ENCODE data around the gene MAPKBP1. TPM values are rescaled to one million over a fixed set of nuclear protein-coding genes. Genes with fewer than 3 reads are reported as not detected.

The MAPKBP1 gene
- total and polyA plus RNA-seq, 2 of the 13 experiments (the other 11 are each of a cell fraction or from before 2014, with no cell fraction given) = 3.0 to 7.3 TPM

GRCh38 chr15:41774062-41774881, at the start of gene MAPKBP1 (continued):
- TF ChIP-seq, protein P1, sequence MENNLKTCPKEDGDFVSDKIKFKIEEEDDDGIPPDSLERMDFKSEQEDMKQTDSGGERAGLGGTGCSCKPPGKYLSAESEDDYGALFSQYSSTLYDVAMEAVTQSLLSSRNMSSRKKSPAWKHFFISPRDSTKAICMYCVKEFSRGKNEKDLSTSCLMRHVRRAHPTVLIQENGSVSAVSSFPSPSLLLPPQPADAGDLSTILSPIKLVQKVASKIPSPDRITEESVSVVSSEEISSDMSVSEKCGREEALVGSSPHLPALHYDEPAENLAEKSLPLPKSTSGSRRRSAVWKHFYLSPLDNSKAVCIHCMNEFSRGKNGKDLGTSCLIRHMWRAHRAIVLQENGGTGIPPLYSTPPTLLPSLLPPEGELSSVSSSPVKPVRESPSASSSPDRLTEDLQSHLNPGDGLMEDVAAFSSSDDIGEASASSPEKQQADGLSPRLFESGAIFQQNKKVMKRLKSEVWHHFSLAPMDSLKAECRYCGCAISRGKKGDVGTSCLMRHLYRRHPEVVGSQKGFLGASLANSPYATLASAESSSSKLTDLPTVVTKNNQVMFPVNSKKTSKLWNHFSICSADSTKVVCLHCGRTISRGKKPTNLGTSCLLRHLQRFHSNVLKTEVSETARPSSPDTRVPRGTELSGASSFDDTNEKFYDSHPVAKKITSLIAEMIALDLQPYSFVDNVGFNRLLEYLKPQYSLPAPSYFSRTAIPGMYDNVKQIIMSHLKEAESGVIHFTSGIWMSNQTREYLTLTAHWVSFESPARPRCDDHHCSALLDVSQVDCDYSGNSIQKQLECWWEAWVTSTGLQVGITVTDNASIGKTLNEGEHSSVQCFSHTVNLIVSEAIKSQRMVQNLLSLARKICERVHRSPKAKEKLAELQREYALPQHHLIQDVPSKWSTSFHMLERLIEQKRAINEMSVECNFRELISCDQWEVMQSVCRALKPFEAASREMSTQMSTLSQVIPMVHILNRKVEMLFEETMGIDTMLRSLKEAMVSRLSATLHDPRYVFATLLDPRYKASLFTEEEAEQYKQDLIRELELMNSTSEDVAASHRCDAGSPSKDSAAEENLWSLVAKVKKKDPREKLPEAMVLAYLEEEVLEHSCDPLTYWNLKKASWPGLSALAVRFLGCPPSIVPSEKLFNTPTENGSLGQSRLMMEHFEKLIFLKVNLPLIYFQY (CRISPR knock-in tag; IDR thresholded peaks at IDR 0.05; ENCODE audit: borderline replicate concordance) = peak; percentile 62; the same call in 1 of the 2 replicates
- TF ChIP-seq JUN (CRISPR knock-in tag; IDR thresholded peaks at IDR 0.05) (no peak; the same call in 1 of the 2 replicates), CHD4 (IDR thresholded peaks at IDR 0.05; ENCODE audit: borderline replicate concordance, low read length) (no peak), ZNF549 (CRISPR knock-in tag; IDR thresholded peaks at IDR 0.05) (no peak), HNRNPUL1 (IDR thresholded peaks at IDR 0.05; ENCODE audit: low read depth, low read length) (peak; percentile 68; the same call in 1 of the 2 replicates), ZNF556 (CRISPR knock-in tag; IDR thresholded peaks at IDR 0.05; ENCODE audit: borderline replicate concordance) (peak; percentile 99), TGIF2 (CRISPR knock-in tag; IDR thresholded peaks at IDR 0.05) (peak; percentile 86), GTF3A (CRISPR knock-in tag; conservative IDR thresholded peaks at IDR 0.05) (peak; percentile 91; the same call in 1 of the 2 replicates), PAX8 (CRISPR knock-in tag; IDR thresholded peaks at IDR 0.05; ENCODE audit: borderline replicate concordance) (no peak), ARNT2 (CRISPR knock-in tag; IDR thresholded peaks at IDR 0.05; ENCODE audit: low read depth) (peak; percentile 96), HOXD1 (CRISPR knock-in tag; IDR thresholded peaks at IDR 0.05) (peak; percentile 64; the same call in 1 of the 2 replicates), ZSCAN25 (CRISPR knock-in tag; IDR thresholded peaks at IDR 0.05) (peak; percentile 80; the same call in 1 of the 2 replicates), ZNF570 (CRISPR knock-in tag; IDR thresholded peaks at IDR 0.05; ENCODE audit: borderline replicate concordance) (no peak), ZNF614 (CRISPR knock-in tag; IDR thresholded peaks at IDR 0.05; ENCODE audit: borderline replicate concordance) (peak; percentile 93; the same call in 1 of the 2 replicates), NFE2 (CRISPR knock-in tag; IDR thresholded peaks at IDR 0.05) (no peak), ZNF775 (CRISPR knock-in tag; IDR thresholded peaks at IDR 0.05; ENCODE audit: borderline replicate concordance) (peak; percentile 41; the same call in 1 of the 2 replicates), ZNF138 (CRISPR knock-in tag; IDR thresholded peaks at IDR 0.05; ENCODE audit: low read depth) (no peak), ZNF550 (CRISPR knock-in tag; IDR thresholded peaks at IDR 0.05; ENCODE audit: borderline replicate concordance) (peak; percentile 63; the same call in 1 of the 2 replicates), ZNF773 (CRISPR knock-in tag; IDR thresholded peaks at IDR 0.05; ENCODE audit: borderline replicate concordance) (peak; percentile 4; the same call in 1 of the 2 replicates)
- TF ChIP-seq, protein P2, sequence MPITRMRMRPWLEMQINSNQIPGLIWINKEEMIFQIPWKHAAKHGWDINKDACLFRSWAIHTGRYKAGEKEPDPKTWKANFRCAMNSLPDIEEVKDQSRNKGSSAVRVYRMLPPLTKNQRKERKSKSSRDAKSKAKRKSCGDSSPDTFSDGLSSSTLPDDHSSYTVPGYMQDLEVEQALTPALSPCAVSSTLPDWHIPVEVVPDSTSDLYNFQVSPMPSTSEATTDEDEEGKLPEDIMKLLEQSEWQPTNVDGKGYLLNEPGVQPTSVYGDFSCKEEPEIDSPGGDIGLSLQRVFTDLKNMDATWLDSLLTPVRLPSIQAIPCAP (CRISPR knock-in tag; IDR thresholded peaks at IDR 0.05; ENCODE audit: low read depth) = 0 out of 2 replicates have a peak, but pooled peaks have one; percentile 28
- TF ChIP-seq, protein P3, sequence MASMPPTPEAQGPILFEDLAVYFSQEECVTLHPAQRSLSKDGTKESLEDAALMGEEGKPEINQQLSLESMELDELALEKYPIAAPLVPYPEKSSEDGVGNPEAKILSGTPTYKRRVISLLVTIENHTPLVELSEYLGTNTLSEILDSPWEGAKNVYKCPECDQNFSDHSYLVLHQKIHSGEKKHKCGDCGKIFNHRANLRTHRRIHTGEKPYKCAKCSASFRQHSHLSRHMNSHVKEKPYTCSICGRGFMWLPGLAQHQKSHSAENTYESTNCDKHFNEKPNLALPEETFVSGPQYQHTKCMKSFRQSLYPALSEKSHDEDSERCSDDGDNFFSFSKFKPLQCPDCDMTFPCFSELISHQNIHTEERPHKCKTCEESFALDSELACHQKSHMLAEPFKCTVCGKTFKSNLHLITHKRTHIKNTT (CRISPR knock-in tag; IDR thresholded peaks at IDR 0.05) = no peak
- TF ChIP-seq, protein P4, sequence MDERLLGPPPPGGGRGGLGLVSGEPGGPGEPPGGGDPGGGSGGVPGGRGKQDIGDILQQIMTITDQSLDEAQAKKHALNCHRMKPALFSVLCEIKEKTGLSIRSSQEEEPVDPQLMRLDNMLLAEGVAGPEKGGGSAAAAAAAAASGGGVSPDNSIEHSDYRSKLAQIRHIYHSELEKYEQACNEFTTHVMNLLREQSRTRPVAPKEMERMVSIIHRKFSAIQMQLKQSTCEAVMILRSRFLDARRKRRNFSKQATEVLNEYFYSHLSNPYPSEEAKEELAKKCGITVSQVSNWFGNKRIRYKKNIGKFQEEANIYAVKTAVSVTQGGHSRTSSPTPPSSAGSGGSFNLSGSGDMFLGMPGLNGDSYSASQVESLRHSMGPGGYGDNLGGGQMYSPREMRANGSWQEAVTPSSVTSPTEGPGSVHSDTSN (CRISPR knock-in tag; IDR thresholded peaks at IDR 0.05) = no peak
